HG03060 (cell line): ENCODE measurements around the gene HNRNPA0.
"Not testable (repeated sequence)": the region's sequence is repeated elsewhere in the genome, so short reads cannot be mapped to it uniquely, and the experiment has no call there.

Source experiments
- ATAC-seq: cut with Tn5 transposase; IDR thresholded peaks from one replicate; pipeline ENCODE4 v1.9.1; 2021; ENCODE audit warnings: low read depth, moderate number of reproducible peaks; ENCODE audit not compliant: unreplicated experiment

Gene HNRNPA0

GRCh38 chr5:137754188-137754960, at the start of gene HNRNPA0:
Gene HNRNPA0 (minus strand): TSS chr5:137754363. CDS start chr5:137754066, 297 bp downstream.
- peak; percentile 61 for ATAC-seq

- no peak for ATAC-seq
Measured at GRCh38 chr5:137802282-137803210, 48.4 kb upstream of the HNRNPA0 start.

GRCh38 chr5:137800700-137801411, 46.7 kb upstream of the HNRNPA0 start:
- no peak for ATAC-seq

- no peak for ATAC-seq
Measured at GRCh38 chr5:137796279-137796678, 42.1 kb upstream of the HNRNPA0 start.

GRCh38 chr5:137794863-137795262, 40.7 kb upstream of the HNRNPA0 start:
- ATAC-seq = no peak

GRCh38 chr5:137792303-137792702, 38.1 kb upstream of the HNRNPA0 start:
- no peak for ATAC-seq

GRCh38 chr5:137791799-137792198, 37.6 kb upstream of the HNRNPA0 start:
- no peak for ATAC-seq

- ATAC-seq = no peak
Measured at GRCh38 chr5:137791387-137791786, 37.2 kb upstream of the HNRNPA0 start.

- not testable (repeated sequence) for ATAC-seq
Measured at GRCh38 chr5:137788560-137788959, 34.4 kb upstream of the HNRNPA0 start.

- no peak for ATAC-seq
Measured at GRCh38 chr5:137782984-137783536, 28.9 kb upstream of the HNRNPA0 start.

- ATAC-seq = no peak
Measured at GRCh38 chr5:137782055-137782454, 27.9 kb upstream of the HNRNPA0 start.

- no peak for ATAC-seq
Measured at GRCh38 chr5:137778772-137779564, 24.8 kb upstream of the HNRNPA0 start.

GRCh38 chr5:137767937-137768336, 13.8 kb upstream of the HNRNPA0 start:
- not testable (repeated sequence) for ATAC-seq

- no peak for ATAC-seq
Measured at GRCh38 chr5:137761566-137761965, 7.4 kb upstream of the HNRNPA0 start.

- ATAC-seq = no peak
Measured at GRCh38 chr5:137760719-137761516, 6.8 kb upstream of the HNRNPA0 start.

- ATAC-seq = no peak
Measured at GRCh38 chr5:137760294-137760693, 6.1 kb upstream of the HNRNPA0 start.

GRCh38 chr5:137758715-137759306, 4.6 kb upstream of the HNRNPA0 start:
- peak; percentile 52 for ATAC-seq

GRCh38 chr5:137758121-137758520, 4.0 kb upstream of the HNRNPA0 start:
- ATAC-seq = no peak
